SK-MEL-5 (cell line): Measurements from ENCODE around the gene CCR4. TPM values are rescaled to one million over a fixed set of nuclear protein-coding genes. Genes with fewer than 3 reads are reported as not detected.
"Not testable (repeated sequence)": the region's sequence is repeated elsewhere in the genome, so short reads cannot be mapped to it uniquely, and the experiment has no call there.

Experiments used
- DNase-seq: peaks from one replicate; pipeline ENCODE4 v3.0.0-alpha.2; 2016; ENCODE audit warnings: low read depth, low spot score
- in situ Hi-C: cut with HindIII; loops from 2 replicates; pipeline ENCODE4 v1.10.0; 2016; ENCODE audit warnings: low sequenced_read_pairs, high pct_unique_total_duplicates, low pct_unique_long_range_greater_than_20kb
- polyA plus RNA-seq, 2 experiments: library from polyadenylated mRNA; depleted of rRNA; stranded (reverse); fragments of >200 nt; gene quantifications; 2 replicates each; pipeline ENCODE4 v1.2.3, GENCODE V29; 2015
- total RNA-seq: library from RNA; depleted of rRNA; stranded (reverse); fragments of >200 nt; shearing (Covaris generic); gene quantifications from 2 replicates; pipeline ENCODE4 v1.2.3, GENCODE V29; 2014; rRNA removed

Gene CCR4
- 0.29 TPM in 1 of 2 replicates, not detected in the other for total RNA-seq
- 0.03 TPM in 1 of 2 replicates, not detected in the other for polyA plus RNA-seq (2015; cell fraction: cytosol; rRNA removed)
- polyA plus RNA-seq (2015; cell fraction: nucleus; rRNA removed), result 0.16 TPM in 1 of 2 replicates, not detected in the other

DNA sequence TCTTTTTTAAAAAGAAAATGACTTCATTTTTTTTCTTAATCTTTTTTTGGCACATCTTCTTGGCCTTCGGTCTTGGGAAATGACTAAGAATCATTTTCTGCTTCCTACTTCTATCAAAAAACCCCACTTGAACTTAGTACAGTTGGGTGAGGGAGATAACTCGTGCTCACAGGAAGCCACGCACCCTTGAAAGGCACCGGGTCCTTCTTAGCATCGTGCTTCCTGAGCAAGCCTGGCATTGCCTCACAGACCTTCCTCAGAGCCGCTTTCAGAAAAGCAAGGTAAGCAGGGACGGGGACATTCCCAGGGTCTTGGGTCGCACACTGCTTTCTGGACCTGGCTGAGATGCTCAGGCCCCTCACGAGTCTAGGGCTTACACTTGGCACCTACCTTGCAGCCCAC, at the start of gene CCR4:
Gene CCR4 (plus strand): TSS at position 235 of the 402 bp plus-strand sequence. CDS start 1,779 bp downstream, outside the sequence.
- in situ Hi-C loops, result no loop called here
- no peak for DNase-seq

DNA sequence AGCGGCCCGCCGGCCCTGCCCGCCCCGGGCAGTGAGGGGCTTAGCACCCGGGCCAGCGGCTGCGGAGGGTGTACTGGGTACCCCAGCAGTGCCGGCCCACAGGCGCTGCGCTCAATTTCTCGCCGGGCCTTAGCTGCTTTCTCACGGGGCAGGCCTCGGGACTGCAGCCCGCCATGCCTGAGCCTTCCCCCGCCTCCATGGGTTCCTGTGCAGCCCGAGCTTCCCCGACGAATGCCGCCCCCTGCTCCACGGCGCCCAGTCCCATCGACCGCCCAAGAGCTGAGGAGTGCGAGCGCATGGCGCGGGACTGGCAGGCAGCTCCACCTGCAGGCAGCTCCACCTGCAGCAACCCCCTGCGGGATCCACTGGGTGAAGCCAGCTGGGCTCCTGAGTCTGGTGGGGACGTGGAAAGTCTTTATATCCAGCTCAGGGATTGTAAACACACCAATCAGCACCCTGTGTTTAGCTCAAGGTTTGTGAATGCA, 48.5 kb upstream of the CCR4 start:
- in situ Hi-C loops, result not testable (repeated sequence)

DNA sequence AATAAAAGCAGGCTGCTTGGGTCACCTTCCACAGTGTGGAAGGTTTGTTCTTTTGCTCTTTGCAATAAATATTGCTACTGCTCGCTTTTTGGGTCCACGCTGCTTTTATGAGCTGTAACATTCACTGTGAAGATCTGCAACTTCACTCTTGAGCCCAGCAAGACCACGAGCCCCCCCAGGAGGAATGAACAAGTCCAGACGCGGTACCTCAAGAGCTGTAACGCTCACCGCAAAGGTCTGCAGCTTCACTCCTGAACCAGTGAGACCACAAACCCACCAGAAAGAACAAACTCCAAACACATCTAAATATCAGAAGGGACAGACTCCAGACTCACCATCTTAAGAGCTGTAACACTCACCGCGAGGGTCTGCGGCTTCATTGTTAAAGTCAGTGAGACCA, 47.5 kb upstream of the CCR4 start:
- in situ Hi-C loops, result no loop called here
- DNase-seq, result no peak

More for the DNA sequence above, 48.5 kb upstream of the CCR4 start:
- not testable (repeated sequence) for DNase-seq

DNA sequence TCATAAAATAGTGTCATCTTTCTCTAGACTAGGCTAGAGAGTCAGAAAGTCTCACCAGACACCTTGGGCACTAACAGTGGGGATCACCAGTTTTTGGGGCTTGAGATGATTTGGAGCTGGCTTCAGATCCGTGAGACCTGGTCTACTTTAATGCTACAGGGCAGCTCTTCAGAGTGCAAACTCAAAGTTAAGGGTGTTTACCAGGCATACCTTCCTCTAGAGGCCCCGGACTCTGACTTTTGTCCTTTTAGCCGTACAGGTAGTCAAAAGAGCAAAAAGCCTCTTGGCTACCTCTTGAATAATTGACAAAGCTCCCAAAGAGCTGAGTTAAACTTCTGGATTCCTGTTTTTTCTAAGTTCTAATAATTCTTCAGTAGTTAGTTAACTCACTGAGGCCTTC, 41.4 kb upstream of the CCR4 start:
- no peak for DNase-seq
- in situ Hi-C loops, result no loop called here

DNA sequence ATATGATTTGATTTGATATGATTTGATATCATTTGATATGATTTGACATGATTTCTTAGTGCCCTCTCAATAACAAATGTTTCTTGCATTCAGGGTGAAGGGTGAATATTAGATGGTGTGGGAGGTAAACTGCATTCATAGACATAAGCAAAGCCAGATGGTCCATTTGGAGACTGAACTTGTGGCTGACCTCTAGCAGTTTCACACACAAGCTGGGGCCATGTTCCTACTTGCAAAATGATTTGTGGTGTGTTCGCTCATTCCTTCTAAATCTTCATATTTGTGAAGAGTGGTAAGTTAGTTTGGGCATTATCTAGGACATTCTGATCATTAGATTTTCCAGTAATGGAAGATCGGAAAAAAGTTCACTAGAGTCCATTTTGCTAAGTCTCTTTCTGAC, 40.5 kb upstream of the CCR4 start:
- in situ Hi-C loops, result no loop called here
- DNase-seq, result no peak

DNA sequence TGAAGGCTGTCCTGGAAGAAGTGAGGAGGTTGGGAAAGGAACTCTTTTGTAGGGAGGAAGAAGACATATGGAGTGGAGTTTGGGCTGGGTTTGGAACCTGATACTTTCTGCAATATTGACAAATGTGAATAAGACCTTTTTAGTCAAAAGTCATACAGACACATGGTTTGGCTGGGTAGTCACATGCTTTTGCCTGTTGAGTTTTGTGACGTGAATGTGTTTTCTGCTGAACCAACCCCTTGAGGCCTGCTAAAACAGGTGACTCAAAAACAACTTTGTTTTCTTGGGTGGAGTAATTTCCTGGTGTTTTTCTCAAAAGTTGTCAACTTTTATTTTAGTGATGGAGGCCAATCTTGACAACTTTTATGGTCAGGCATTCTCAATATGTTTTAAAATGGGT, 39.4 kb upstream of the CCR4 start:
- in situ Hi-C loops, result no loop called here
- peak; percentile 69 for DNase-seq

DNA sequence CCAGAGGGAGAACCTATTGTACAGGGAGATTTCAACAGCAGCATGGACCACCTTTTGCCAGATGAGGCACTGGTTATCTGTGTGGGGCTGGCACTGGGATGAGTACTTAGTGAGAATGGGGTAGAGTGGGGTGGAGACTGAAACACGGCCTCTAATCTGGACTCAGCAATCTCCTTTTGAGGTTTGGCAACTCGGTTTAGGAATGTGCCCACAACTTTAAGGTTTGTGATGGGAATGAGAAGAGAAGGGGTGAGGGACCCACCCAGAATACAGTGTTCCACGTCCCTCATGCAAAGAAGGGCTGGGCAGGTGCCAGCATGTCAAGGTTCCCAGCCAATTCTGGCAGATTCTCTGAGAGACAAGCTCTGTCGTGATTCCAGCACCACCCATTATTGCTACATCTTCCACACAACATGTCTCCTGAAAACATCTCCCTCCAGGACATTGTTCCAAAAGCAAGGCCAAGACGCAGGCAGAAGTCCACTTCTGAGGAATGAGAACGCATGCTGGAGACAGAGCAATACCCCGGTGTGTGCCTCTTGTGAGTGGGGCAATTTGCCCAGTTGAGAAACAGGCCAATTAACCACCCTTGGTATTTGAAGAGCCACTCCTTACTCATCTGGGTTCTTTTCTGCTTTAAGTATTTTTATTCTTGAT, 37.5 kb upstream of the CCR4 start:
- in situ Hi-C loops, result no loop called here
- DNase-seq, result no peak

DNA sequence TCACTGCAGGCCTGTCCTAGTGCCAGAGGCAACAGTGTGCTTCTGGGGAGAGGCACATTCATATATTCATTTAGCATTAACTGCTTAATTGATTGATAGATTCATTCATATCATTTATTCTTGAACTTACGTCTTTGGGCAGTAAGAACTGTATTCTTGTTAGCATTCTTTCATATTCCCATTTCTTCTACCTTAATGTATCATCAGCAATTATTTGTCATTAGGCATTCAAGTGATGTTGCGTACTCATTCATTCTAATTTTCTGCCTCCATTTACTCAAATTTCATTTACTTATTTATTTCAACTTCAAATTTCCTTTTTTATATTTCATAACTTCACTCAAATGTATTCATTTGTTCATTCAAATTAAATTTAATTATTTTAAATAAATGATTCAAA, 31.5 kb upstream of the CCR4 start:
- DNase-seq, result no peak
- in situ Hi-C loops, result no loop called here

DNA sequence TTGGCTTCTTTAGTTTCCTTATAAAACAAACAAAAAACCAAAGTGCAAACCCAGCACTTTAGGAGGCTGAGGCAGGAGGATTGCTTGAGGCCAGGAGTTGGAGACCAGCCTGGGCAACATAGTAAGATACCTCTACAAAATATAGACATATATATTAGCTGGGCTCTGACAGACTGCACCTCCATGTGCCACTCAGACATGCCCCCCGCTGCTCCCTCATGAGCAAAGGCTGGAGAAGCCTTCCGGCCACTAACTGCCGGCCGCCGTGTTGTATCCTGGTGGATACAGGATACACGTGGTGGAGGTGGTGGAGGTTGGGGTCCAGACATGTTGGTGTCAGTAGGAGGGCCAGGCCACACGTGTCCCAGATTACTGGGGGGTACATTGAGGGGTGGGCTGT, 29.4 kb upstream of the CCR4 start:
- in situ Hi-C loops, result no loop called here
- no peak for DNase-seq

DNA sequence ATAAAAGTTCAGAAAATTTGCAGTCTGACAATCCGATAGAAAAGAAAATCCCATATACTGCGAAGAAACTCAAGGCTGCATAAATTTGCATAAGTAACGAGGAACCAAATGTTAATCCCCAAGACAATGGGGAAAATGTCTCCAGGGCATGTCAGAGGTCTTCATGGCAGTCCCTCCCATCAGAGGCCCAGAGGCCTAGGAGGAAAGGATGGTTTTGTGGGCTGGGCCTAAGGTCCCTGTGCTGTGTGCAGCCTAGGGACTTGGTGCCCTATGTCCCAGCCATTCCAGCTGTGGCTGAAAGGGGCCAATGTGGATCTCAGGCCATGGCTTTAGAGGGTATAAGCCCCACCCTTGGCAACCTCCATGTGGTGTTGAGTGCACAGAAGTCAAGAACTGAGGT, 21.3 kb upstream of the CCR4 start:
- in situ Hi-C loops, result no loop called here
- DNase-seq, result no peak

DNA sequence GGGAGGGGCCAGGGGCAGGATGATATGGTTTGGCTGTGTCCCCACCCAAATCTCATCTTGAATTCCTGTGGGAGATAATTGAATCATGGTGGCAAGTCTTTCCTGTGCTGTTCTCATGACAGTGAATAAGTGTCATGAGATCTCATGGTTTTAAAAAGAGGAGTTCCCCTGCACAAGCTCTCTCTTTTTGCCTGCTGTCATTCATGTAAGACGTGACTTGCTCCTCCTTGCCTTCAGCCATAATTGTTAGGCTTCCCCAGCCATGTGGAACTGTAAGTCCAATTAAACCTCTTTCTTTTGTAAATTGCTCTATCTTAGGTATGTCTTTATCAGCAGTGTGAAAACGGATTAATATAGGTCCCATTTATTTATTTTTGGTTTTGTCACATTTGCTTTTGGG, 20.2 kb upstream of the CCR4 start:
- peak; percentile 30 for DNase-seq
- in situ Hi-C loops, result not testable (repeated sequence)

DNA sequence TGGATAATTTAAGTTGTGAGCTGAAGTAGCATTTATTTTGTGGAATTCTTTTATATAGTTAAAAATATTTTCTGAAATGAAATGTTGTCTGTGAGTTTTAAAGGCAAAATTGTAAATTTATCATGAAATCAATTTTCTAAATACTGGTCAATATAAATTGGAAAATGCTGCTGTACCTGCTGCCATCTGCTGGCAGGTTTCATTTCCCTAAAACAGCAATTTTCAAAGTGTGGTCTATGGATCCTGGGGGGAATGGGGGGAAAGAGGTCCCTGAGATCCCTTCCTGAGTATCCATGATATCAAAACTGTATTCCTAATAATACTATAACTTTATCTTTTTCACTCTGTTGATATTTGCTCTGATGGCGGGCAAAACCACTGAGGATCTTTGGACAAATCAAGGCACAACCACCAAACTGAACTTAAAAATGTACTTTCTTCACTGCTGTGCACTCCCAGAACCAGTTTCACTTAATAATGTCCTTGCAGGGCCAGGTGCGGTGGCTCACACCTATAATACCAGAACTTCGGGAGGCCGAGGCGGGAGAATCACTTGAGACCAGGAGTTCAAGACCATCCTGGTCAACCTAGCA, 17.2 kb upstream of the CCR4 start:
- peak; percentile 53 for DNase-seq
- in situ Hi-C loops, result no loop called here

DNA sequence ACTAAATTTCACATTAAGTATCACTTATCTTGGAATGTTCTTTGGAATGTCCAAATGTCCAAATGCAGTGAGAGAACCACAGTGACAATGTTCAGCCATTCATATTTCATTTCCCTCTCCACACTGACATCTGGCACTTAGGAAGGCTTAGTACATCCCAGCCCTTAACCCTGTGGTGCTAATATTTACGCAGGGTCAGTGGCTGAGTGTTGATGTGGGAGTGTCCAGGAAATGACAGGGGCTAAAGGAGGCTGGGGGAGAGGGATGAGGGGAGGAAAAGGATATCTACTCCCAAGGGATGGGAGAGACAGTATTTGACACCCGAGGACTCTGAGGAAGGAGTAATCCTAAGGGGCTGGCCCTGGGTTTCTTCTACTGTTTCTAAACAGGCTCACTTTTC, 14.1 kb upstream of the CCR4 start:
- DNase-seq, result no peak
- in situ Hi-C loops, result no loop called here

DNA sequence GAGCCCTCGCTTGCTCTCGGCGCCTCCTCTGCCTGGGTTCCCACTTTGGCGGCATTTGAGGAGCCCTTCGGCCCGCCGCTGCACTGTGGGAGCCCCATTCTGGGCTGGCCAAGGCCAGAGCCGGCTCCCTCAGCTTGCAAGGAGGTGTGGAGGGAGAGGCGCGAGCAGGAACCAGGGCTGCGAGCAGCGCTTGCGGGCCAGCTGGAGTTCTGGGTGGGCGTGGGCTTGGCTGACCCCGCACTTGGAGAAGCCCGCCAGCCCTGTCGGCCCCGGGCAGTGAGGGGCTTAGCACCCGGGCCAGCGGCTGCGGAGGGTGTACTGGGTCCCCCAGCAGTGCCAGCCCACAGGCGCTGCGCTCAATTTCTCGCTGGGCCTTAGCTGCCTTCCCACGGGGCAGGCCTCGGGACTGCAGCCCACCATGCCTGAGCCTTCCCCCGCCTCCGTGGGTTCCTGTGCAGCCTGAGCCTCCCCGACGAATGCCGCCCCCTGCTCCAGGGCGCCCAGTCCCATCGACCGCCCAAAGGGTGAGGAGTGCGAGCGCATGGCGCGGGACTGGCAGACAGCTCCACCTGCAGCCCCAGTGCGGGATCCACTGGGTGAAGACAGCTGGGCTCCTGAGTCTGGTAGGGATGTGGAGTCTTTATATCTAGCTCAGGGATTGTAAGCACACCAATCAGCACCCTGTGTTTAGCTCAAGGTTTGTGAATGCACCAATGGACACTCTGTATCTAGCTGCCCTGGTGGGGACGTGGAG, 11.7 kb upstream of the CCR4 start:
- in situ Hi-C loops, result not testable (repeated sequence)

DNA sequence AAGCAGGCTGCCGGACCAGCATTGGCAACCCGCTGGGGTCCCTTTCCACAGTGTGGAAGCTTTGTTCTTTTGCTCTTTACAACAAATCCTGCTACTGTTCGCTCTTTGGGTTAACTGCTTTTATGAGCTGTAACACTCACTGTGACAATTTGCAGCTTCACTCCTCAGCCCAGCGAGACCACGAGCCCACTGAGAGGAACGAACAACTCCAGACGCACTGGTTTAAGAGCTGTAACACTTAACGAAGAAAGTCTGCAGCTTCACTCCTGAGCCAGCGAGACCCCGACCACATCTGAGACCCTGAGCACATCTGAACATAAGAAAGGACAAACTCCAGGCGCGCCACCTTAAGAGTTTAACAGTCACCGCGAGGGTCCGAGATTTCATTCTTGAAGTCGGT, 10.7 kb upstream of the CCR4 start:
- in situ Hi-C loops, result no loop called here

More for the DNA sequence above, 11.7 kb upstream of the CCR4 start:
- not testable (repeated sequence) for DNase-seq

DNA sequence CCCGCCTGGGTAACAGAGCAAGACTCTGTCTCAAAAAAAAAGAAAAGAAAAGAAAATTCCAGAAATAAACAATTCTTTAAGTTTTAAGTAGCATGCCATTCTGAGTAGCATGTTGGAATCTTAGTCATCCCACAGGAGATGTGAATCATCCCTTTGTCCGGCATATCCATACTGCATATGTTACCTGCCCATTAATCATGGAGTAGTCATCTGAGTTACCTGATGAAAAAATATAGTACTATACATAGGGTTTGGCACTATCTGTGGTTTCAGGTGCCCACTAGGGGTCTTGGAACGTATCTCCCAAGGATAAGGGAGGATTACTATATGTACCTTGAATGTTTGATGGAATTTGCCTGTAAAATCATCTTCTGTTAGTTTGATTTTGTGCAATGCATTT, 6.3 kb upstream of the CCR4 start:
- no peak for DNase-seq
- in situ Hi-C loops, result no loop called here

More for the DNA sequence above, 10.7 kb upstream of the CCR4 start:
- DNase-seq, result no peak

DNA sequence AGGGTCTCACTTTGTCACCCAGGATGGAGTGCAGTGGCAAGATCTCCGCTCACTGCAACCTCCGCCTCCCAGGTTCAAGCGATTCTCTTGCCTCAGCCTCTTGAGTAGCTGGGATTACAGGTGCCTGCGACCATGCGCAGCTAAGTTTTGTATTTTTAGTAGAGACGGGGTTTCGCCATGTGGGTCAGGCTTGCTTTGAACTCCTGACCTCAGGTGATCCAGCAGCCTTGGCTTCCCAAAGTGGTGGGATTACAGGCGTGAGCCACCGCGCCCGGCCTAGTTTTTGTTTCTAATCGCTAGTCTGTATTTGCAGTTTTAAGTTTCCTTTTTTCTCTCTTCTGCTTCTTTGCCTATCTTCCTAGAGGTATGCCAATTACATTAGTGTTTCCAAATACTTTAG, 5.8 kb upstream of the CCR4 start:
- DNase-seq, in situ Hi-C loops: not testable (repeated sequence)
